GM19463 (cell line): Measurements from ENCODE around the gene LILRB3.
"Not testable (repeated sequence)": the region's sequence is repeated elsewhere in the genome, so short reads cannot be mapped to it uniquely, and the experiment has no call there.

Source experiments
- ATAC-seq: cut with Tn5 transposase; IDR thresholded peaks from one replicate; pipeline ENCODE4 v1.9.1; 2021; ENCODE audit warnings: mild to moderate bottlenecking, moderate library complexity; ENCODE audit not compliant: unreplicated experiment

LILRB3 gene

GRCh38 chr19:54191011-54191810 is 31.6 kb downstream of the LILRB3 start, which contains the start of gene TSEN34:
TSEN34 (plus strand) TSS chr19:54191308; CDS start chr19:54191365, 57 bp downstream.
- ATAC-seq: peak; percentile 22

DNA sequence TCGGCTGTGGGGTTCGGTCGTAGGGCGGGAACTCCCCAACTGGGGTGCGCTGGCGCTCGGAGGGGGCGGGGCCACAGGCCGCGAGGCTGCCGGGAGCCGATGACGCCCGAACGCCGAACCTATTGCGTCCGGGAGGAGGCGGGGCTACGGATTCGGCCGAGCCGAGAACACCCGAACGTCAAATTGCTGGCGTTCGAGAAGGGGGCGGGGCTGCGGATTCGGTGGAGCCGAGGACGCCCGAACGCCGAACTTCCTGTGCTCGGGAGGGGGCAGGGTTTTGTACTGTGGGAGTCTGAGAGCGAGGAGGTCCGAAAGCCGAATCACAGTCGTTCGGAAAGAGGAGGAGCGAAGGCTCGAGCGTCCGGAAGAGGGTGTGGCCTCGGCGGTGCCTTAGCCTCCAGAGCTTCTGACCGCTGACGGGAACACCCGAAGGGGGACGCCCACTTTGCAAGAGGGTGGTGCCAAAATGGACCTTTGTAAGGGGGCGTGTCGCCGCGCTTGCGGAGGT is 32.2 kb downstream of the LILRB3 start:
- ATAC-seq: peak; percentile 40

DNA sequence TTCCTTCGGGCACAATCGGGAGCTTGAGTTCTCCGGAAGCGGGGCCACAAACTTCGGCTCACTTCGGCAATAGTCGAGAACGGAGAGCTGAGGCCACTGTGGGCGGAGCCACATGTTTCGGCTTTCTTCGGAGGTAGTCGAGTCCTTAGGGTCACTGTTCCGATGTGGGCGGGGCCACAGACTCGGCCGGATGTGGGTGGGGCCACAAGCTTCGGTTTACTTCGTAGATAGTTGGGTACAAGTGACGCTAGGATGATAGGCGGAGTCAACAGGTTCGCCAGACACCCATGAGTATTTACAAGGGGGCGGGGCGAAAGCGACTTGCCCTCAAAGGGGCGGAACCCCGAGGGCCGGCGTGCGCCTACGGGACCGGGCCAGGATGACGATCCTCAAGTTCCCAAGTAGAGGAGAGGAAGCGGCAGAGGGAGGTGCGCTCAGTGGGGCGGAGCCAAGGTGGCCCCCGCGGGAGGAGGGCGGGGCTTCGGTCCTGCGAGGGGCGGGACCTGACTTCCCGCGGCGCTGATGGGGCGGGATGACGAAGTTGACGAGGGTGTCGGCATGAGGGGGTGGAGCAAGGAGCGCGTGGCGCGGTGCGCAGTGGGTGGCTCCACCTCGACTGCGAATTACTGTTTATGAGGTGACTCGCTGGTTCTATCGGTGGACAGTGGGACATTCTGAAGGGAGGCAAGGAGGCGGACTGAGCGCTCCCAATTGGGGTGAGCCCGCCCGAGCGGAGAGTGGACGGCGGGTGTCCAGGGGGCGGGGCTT is 32.9 kb downstream of the LILRB3 start:
- peak; percentile 43 for ATAC-seq

DNA sequence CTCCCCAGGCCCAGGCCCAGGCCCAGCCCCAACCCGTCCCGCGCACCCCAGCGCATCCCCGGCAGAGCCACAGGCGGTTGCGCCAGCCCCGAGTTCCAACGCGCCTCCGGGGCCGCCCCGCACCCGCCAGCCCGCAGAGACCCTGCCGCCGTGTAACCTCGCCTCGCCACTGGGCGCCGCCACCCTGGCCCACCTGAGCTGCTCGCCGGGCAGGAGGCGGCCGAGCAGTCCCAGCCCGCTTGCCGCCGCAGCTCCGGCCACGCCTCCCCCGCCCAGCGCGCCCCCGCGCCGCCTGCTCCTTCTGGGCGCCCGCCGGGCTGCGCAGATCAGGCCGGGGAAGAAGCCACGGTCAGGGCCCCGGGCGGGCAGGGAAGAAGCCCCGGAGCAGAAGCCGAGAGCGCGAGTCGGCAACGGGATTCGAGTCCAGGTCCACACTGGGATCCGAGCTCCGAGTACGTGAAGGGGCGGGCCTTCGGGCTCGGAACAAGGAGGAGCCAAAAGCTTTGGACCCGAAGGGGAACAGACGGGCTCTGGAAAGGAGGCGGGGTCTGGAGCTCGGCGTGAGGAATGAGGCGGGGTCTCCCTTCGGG is 33.6 kb downstream of the LILRB3 start, which contains the start of gene MBOAT7:
TSS of gene MBOAT7 (minus strand) at position 436 of the 590 bp plus-strand sequence. CDS start 1,072 bp downstream, outside the sequence.
- peak; percentile 15 for ATAC-seq

DNA sequence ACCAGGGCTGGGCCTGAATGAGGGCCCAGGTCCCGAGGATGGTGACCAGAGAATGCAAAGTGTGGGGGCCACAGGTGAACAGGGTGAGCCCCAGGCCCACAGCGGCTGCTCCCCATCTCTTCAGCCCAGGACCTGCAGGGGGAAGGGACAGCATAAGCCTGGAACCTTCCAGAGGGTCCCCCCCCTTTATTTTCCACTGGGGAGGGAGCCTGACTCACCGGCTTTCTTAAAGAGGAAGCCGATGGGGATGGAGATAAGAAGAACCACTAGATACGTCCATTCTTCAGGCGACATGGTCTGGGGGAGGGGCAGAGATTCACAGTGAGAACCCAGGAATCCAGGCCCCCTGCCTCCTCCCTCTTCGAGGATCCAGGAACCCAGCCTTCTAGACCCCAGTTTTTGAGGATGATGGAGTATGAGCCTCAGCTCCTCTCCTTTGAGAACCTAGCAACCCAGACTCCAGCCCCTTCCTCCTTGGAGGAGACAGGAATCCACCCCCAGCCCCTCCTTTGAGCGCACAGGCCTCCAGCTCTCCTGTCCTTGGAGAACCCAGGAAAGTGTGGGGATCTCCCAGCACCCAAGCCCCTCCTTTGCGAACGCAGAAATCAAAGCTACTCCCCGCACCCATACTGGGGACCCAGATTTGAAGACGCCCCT is 34.5 kb downstream of the LILRB3 start:
- no peak for ATAC-seq

GRCh38 chr19:54186934-54187381 is 35.8 kb downstream of the LILRB3 start:
- no peak for ATAC-seq

DNA sequence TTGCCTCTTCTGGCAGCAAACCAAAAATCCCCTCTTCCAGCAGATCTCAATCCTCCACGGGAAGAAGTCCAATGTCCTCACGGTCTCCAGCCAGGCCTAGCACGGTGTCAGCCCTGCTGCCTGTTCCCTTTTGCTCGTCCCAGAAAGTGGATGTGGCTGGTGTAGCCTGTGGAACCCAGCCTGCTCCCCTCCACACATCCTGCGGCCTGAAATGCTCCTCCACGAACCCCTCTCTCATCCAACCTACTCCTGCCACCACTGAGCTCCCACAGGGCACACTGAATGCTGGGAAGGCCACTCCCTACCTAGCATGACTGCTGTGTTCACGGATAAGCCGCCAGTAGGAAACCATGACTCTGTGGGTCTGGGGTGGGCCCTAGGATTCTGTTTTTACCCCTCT is 36.5 kb downstream of the LILRB3 start:
- no peak for ATAC-seq

DNA sequence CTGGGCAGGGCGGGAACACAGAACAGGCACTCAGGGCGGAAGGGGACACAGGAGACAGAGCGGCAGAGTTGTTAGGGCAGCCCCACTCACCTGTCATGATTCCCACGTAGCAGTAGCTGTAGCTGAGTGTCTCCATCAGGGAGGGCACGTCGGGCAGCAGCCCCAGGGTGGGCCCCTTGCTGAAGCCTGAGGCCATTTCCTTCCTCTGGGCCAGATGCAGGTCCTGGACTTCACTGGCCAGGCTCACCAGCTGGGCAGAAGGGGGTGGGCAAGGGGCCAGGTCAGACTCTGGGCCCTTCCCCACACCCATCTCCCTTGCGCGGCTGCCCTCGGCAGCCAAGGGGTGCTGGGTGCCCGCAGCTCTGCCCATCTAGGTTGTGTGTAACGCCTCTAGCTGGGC is 39.4 kb downstream of the LILRB3 start:
- ATAC-seq: no peak

DNA sequence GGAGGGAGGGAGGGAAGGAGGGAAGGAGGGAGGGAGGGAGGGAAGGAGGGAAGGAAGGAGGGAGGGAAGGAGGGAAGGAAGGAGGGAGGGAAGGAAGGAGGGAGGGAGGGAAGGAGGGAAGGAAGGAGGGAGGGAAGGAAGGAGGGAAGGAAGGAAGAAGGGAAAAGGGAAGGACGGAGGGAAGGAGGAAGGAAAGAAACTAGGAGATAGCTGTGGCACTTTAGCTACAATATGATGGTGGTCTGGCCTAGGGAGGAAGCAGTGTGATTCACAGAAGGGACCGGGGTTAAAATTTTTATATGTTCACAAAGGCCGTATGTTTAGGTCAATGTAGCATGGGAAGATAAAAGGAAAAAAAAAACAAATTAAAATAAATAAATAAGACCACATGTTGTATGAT is 40.9 kb downstream of the LILRB3 start:
- ATAC-seq: not testable (repeated sequence)

GRCh38 chr19:54180691-54181091 is 42.1 kb downstream of the LILRB3 start:
- no peak for ATAC-seq

DNA sequence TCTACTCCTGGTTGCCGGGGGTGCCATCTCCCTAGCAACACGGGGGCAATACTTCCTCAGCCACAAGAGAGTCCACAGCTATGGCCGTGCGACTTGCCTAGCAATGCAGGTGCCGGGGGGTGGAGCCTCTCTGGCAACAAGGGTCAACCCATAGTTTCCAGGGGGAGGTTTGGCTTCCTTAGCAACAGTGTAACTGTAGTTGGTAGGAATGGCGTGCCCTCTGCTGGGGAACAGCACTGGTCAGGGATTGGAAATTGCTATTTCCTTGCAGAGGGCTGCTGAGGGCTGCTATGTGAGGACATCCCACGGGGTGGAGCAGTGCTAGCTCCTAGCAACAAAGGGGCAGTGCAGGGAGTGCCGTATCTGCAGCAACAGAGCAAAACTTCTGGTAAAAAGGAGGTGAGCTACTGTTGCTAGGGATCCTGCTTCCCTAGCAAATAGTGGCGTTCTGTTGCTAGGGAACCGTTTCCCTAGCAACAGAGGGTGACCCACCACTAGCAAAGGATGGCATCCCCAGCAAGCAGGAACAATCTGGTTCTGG is 42.8 kb downstream of the LILRB3 start:
- ATAC-seq: no peak

DNA sequence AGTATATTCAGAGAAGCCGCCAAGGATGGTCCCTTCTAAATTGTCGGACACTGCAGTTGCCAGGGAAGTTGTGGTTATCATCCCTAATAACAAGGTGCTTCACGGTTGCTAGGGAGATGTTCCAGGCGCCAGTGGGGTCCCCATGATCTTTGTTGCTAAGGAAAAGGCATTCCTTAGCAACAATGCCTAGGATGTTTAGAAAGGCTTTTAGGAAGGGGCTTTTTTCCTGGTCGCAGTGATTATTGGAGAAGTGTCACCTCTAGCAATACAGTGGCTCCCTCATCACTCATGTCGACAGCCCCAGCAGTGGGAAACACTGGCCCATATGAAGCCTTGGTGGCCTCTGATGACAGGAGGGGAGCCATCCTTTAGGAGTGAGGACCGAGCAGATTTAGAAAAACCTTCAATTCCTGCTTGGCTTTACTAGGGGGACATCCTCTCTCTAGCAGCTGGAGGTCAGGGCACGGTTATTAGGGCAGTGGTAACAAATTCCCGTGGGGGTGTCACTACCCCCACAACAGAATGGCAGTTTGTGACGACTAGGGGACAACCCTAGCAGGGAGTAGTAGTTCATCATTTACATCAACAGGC is 43.5 kb downstream of the LILRB3 start:
- no peak for ATAC-seq

DNA sequence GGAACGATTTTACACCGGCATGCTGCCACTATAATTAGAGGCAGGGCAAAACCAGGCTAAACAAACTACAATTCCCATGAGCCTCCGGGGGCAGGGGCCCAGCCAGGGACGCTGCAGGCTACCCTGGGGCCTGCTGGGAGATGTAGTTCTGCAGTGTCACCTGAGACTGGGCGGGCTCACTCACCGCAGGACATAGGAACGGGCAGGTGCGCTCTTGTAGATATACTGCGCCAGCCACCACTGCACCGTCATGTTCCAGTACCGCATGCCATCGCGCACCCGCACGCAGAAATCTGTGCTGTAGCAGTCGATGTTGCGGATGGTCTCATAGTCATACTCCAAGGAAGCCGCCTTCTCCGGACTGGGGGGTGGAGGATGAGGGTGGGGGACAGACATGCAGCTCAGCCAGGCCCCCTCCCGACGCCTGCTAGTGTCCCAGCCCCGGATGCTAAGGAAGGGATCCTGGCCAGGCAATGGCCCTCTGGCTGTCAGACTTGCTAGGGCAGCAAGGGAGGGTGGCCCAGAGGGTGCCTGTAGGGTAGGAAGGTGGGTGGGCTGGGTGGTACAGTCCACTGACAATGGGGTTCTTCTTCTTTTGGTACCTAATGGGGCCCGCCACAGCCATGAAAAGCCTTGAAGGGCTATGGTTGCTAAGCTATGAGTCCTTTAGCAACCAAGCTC is 44.1 kb downstream of the LILRB3 start:
- no peak for ATAC-seq

DNA sequence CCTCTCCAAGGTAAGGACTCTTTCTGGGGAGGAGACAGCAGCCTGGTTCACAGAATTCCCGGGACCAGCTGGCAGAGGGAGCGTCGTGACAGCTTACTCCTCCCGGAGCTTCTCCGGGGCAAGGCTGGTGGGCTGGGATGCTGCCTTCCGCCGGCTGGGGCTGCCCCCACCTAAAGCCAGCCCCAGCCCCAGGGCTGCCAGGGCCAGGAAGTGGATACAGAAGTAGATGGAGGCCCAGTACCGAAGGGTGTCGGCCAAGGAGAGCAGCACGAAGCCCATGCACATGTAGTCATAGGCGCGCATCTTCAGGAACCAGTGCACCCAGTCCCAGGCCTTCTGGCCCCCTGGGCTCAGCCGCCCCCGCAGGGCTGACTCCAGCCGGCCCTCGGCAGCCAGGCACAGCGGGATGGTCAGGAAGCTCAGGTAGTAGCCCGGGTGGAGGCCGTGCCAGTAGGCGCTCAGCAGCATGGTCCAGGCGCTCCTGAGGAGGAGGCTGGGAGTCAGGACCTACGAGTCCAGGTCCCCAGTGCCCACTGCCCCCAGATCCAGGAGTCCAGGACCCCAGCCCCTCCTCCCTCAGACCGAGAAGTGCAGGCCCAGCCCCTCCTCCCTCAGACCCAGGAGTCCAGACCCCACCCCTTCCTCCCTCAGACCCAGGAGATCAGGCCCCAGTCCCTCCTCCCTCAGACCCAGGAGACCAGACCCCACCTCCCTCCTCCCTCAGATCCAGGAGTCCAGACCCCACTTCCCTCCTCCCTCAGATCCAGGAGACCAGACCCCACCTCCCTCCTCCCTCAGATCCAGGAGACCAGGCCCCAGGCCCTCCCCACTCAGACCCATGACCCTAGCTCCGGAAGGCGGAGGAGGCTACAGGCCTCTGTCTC is 48.6 kb downstream of the LILRB3 start:
- no peak for ATAC-seq

DNA sequence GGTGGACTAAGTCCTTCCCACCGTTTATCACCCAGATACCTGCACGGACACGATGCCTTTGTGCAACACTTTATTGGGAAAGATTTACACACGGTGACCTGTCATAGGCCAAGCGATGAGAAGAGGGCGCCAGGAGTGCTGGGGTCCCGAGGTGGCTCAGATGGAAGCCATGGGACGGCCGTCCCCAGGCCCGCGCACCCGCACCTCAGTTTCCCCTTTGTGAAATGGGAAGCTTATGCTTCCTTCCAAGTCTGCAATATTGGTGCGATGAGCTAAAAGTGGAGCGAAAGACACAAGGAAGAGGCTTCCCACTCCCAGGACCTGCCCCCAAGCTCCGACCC is 49.5 kb downstream of the LILRB3 start:
- ATAC-seq: no peak

DNA sequence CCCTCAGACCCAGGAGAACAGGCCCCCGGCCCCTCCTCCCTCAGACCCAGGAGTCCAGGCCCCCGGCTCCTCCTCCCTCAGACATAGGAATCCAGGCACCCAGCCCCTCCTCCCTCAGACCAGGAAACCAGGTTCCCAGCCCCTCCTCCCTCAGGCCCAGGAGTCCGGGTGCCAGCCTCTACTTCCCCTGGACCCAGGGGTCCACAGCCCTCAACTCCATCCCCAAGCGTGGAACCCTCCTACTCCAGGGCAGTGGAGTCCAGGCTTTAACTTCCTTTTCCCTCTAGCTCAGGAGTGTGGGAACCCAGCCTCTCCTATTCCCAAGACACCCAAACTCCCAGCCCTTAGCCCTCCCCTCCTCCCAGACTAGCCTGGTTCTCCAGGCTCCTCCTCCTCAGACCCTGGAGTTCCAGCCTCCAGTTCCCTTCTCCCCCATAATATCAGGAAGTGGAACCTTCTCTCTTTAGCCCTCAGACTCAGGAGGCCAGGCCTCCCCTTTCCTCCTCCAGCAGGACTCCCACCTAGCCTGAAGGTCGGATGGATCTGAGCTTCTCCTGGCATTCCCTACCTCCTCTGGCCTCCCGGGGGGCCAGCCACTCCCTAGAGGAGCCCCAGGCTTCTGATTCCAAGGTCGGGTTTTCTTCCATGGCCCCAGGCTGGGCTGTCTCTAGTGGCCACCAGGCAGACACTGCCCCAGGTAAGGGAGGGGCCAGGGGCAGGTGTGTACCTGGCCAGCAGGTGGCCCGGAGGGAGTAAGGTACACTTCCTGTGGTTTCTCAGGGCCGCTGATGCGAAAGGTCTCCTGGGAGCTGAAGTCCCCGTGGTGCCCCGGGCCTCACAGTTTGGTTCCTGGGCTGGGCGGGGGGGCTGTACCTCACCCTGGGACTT is 50.1 kb downstream of the LILRB3 start, which contains the start of gene TMC4:
TSS of gene TMC4 (minus strand) at position 690 of the 888 bp plus-strand sequence. CDS start at position 647, 43 bp downstream.
- no peak for ATAC-seq

GRCh38 chr19:54171736-54172431 is 50.9 kb downstream of the LILRB3 start:
- ATAC-seq: not testable (repeated sequence)
